HG03280 (cell line): ENCODE data around the gene FAM135A.

ENCODE experiments used
- ATAC-seq: cut with Tn5 transposase; IDR thresholded peaks from one replicate; pipeline ENCODE4 v1.9.1; 2021; ENCODE audit warnings: mild to moderate bottlenecking, moderate library complexity; ENCODE audit not compliant: unreplicated experiment

The FAM135A gene

DNA sequence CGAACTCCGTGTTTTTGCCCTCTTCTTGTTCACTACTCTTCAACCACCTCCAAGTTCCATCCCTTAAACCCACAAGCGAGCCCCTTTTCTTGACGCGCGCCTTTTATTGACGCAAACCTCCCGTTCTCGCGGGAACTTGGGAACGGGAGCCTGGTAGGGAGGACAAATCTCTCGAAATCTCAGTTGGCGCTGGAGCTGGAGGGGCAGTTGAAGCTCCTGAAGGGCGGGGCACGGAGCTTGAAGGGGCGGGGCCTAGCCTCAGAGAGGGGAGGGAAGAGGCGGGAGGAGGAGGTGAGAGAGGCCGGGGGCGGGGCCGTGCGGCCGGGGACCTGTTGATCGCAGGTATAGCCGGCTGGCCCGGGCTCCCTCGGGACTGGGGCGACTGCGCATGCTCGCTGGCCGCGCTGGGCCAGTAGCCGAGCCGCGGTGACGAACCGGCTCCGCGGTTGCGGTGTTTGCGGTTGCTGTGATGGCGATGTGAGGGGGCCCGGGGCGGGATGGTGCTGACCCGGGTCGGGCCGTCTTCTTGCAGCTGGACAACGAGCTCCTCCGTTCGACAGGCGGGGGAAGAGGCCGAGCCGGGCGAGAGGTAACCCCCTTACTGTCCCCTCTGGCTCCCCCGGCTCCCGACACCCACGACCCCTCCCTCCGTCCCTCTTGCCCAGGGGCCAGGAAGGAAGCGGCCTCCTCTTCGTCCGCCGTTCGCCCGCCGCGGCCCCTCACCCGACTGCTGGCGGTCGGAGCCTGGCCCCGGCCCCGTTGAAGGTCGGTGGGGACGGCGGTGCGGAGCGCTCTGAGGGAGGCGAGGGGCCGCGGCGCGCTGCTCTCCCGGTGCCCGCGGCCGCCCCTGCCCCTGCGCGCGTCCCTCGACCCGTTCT is at the start of gene FAM135A:
TSS of gene FAM135A (plus strand) at position 395 of the 878 bp plus-strand sequence. CDS start 14,835 bp downstream, outside the sequence.
- peak; percentile 87 for ATAC-seq

GRCh38 chr6:70363741-70364493 is 49.4 kb upstream of the FAM135A start:
- no peak for ATAC-seq

DNA sequence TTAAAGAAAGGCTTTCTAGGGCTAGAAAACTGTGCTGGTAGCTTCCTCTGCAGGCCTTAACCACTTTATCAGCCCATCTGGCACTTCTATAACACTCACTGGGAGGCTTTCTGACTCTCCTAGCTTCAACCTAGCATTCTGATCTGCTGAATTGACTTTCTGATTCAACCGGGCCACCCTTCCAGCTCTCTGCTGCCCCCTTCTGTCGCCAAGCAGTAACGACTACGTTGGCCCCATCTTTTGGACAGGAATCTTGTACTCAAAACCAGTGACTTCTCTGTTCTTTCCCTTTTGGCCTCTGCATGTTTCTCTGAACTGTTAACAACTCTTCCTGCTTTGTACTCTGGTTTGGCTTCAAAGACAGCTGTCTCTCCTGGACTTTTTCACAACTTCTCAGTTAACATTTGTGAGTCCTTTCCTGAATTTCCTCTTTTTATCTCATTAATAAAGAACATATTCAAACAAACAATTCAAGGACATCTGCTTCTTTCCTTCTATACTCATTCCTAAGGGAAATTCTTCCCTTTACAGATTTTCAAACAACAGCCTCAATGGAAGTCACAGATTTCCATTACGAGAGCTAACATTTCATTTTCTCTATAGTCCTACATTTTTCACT is 43.9 kb upstream of the FAM135A start:
- peak; percentile 83 for ATAC-seq

GRCh38 chr6:70370496-70370895 is 42.8 kb upstream of the FAM135A start:
- no peak for ATAC-seq

DNA sequence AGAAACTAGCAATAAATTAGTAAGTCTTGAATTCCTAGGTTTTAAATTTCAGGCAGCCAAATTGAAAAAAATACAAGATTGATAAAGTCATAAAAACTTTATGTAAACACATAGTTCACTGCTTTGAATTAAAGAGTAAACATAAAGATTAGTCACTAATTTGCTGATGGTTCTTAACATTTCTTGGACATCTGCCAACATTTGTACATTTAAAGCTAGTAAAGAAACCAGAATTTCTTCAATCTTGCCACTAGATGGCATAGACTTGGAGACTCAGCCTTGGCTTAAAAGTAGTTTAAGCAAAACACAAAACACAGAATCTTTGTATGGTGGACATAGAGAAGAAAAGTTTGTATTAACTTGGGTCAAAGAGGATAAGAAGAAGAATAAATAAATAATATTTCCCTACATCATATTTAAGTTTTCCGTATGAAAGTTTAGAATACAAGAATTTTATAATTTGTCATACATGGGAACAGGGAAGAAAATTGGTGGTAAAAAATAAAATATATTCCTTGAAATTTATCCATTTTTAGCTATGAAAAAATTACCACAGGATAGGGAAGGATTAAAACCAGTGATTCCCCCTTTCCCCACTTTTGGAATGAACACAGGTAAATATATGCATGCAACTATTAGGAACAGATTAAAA is 41.7 kb upstream of the FAM135A start:
- ATAC-seq, result peak; percentile 49

GRCh38 chr6:70375166-70375565 is 38.1 kb upstream of the FAM135A start:
- ATAC-seq, result no peak

GRCh38 chr6:70375882-70376281 is 37.4 kb upstream of the FAM135A start:
- ATAC-seq, result no peak

GRCh38 chr6:70376628-70377027 is 36.7 kb upstream of the FAM135A start:
- ATAC-seq, result no peak

DNA sequence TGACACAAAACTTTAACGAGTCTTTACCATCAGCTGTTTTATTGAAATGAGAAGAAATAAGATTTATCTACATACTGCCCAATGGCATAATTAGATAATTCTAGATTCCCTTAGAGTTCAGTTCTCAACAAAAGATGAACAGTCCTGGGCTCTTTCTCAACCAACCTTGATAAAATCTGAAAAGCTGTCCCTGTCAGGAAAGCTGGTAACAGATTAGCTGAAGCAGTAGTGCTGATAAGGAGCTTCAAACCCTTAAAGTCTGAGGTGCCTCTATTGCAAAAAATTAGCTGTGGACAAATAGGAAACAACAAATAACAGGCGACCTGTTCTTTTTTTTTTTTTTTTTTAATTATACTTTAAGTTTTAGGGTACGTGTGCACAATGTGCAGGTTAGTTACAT is 35.9 kb upstream of the FAM135A start:
- no peak for ATAC-seq

DNA sequence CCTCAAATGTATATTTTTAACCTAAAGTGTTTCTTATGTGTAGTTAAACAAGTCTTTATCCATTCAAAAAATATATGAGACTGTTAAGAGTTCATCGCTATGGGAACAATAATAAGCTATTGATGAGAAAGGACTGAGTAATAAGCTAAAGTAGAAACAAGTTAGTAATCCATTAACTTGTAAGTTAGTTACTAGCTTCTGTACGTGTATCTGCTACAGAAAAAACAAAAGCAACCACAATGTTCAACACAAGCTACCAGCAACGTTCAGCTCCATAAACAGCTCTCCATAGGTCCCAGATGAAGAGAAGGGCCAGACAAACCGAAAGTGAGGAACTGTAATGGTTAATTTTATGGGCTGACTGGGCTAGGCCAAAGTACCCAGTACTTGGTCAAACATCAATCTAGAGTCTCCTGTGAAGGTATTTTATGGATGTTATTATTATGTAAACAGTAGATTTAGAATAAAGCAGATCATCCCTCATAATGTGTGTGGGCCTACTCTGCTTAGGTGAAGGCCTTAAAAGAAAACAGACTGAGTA is 33.8 kb upstream of the FAM135A start:
- no peak for ATAC-seq

- no peak for ATAC-seq
Measured at GRCh38 chr6:70380252-70380651, 33.1 kb upstream of the FAM135A start.

GRCh38 chr6:70380771-70381416 is 32.4 kb upstream of the FAM135A start:
- no peak for ATAC-seq

DNA sequence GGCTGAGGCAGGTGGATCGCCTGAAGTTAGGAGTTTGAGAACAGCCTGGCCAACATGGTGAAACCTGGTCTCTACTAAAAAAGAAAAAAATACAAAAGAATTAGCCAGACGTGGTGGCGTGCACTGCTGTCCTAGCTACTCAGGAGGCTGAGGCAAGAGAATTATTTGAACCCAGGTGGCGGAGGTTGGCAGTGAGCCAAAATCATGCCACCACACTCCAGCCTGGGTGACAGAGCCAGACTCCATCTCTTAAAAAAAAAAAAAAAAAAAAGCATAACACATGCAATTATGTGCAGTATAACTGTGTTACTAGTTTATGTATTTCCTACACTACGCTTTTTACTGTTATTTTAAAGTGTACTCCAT is 31.9 kb upstream of the FAM135A start:
- no peak for ATAC-seq

- no peak for ATAC-seq
Measured at GRCh38 chr6:70385901-70386300, 27.4 kb upstream of the FAM135A start.

DNA sequence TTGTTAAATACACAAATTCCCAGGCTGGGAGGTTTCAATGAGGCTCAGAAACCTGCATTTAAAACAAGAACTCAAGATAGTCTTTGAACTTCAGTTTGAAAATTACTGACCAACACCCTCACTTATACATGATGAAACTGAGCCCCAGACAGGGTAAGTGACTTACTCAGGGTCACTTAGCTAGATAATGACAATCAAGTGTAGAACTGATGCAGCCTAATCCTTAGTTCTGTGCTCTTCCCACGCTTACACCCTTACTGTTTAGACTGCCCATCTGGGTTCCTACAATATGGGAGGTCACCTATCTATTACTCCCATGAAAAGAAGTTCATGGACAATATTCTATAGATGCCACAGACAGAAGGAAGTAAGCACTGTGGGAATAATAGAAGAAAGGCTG is 24.5 kb upstream of the FAM135A start:
- ATAC-seq, result no peak

- ATAC-seq, result no peak
Measured at GRCh38 chr6:70389261-70389660, 24.0 kb upstream of the FAM135A start.

DNA sequence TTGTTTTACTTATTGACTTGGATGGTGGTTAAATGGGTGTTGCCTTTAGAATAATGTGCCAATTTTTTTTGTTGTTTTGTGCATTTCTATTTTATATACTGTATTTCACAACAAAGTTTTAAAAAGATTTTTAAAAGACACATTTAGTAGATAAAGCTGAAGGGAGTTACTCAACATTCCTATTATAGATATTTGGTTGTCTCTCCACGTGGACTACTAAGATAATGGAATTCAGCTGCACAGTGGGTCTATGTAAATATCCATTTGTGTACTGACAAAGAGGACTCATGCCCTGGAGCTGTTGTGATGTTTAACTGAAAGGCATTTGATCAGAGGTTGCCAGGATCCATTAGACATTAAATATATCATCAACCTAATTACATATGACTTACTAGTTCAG is 23.2 kb upstream of the FAM135A start:
- ATAC-seq, result no peak

GRCh38 chr6:70391492-70391891 is 21.8 kb upstream of the FAM135A start:
- ATAC-seq, result no peak

DNA sequence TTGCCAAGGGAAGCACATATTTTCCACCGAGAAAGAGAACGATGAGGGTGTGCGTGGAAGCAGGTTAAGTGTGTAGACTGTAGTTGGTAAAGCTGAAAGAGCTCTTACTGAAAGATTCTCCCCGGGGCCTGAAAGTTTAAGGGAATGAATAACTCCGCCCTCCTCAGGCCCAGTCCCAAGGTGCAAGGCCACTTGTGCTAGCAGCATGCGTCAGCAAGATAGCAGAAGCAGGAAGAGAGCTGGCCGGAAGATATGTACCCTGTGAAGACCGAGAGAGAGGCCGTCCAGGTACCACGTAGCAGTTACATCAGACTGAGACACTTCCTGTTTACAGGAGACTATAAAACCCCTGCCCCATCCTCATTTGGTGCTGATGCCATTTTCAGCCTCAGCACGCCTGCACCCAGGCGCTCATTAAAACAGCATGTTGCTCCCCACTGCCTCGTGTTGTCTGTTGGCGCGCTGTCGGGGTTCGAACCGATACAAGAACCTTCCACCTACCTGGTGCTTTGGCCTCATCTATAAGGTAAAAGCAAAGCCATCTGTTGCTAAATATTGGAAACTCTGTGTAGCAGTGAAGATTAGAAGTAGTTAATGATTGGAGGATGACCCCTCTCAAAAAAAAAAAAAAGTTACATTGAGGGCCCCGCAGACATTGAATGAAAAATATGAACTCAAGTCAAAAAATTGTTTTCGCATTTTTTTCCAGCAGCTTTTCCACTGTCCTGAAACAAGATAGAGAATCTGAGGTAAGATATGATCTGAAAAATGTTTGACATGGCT is 18.6 kb upstream of the FAM135A start:
- no peak for ATAC-seq

GRCh38 chr6:70395301-70395672 is 18.0 kb upstream of the FAM135A start:
- no peak for ATAC-seq
